Measurements from ENCODE around the gene KRTAP12-2. TPM values are rescaled to one million over a fixed set of nuclear protein-coding genes. Genes with fewer than 3 reads are reported as not detected.
A peak's percentile ranks its signal among the peaks of the same experiment; 100 is the strongest.

Gene KRTAP12-2
- total RNA-seq, 1 experiment from 2014 or later = not detected

DNA sequence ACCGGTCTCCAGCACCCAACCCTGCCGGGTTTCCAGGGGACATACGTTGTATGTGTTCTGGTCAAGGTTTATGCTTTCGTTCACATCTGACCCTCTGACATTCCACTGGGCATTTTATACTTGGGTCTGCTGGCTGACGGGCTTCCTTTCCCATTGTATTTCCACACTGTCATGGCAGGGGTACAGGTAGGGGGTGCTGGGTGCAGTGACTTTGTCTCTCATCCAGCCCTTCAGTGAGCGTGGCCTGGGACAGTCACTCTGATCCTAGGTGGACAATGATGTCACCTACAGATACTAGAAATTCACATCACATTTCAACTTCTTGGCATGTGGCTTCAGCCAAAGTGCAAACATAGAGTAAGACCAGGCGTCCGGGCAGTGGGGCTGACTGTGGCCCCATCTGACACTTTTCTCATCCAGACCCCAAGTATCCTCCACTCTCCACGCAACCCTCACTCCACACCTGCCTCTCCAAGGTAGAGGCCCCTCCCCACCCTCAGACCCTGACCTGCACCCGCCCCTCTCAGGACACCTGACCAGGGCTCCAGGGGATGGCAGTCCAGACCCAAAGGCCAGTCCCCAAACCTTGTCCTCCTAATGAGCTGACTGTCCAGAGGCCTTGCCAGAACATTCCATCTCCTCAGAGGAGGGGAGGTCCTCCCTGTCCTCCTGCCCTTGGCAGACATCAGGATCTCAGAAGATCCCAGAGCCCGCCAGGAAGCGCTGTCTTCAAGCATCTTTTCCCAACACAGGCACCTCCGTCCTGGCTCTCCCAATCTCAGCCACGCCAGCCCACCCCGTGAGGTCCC, 30.3 kb downstream of the KRTAP12-2 start:
- POLR2A ChIA-PET = no interaction called here
- DNase-seq (ENCODE audit: low spot score) (no peak), ATAC-seq (no peak)
- Mint-ChIP-seq H3K36me3 (peaks cover 27% of the 10 kb centered on the region), H3K4me1 (peaks cover 6% of the 10 kb centered on the region), H3K27ac (no peak overlapping the region; the same call in 1 of the 2 replicates), H3K9me3 (peaks cover 43% of the 10 kb centered on the region), H3K4me3 (no peak overlapping the region), H3K27me3 (ENCODE audit: low read depth) (peaks cover 9% of the 10 kb centered on the region; the same call in 1 of the 2 replicates)
- CTCF ChIA-PET = no interaction called here
- TF ChIP-seq, protein P1, sequence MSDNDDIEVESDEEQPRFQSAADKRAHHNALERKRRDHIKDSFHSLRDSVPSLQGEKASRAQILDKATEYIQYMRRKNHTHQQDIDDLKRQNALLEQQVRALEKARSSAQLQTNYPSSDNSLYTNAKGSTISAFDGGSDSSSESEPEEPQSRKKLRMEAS (CRISPR knock-in tag; IDR thresholded peaks at IDR 0.05) = no peak
- TF ChIP-seq ETV6 (CRISPR knock-in tag; IDR thresholded peaks at IDR 0.05) (no peak), ZNF671 (CRISPR knock-in tag; IDR thresholded peaks at IDR 0.05) (no peak), SOX15 (CRISPR knock-in tag; IDR thresholded peaks at IDR 0.05) (no peak), RELA (CRISPR knock-in tag; IDR thresholded peaks at IDR 0.05; ENCODE audit: borderline replicate concordance) (no peak), CREM (CRISPR knock-in tag; IDR thresholded peaks at IDR 0.05) (no peak), ARID4B (CRISPR knock-in tag; IDR thresholded peaks at IDR 0.05; ENCODE audit: borderline replicate concordance) (no peak), HMGA2 (CRISPR knock-in tag; IDR thresholded peaks at IDR 0.05) (no peak), ZNF317 (CRISPR knock-in tag; IDR thresholded peaks at IDR 0.05; ENCODE audit: borderline replicate concordance, low read depth) (no peak), FOXP1 (CRISPR knock-in tag; IDR thresholded peaks at IDR 0.05; ENCODE audit: borderline replicate concordance) (no peak), ZNF263 (CRISPR knock-in tag; IDR thresholded peaks at IDR 0.05; ENCODE audit: low read depth) (no peak), TP53 (CRISPR knock-in tag; IDR thresholded peaks at IDR 0.05) (no peak), MYBL2 (CRISPR knock-in tag; IDR thresholded peaks at IDR 0.05) (no peak)
- TF ChIP-seq, protein P2, sequence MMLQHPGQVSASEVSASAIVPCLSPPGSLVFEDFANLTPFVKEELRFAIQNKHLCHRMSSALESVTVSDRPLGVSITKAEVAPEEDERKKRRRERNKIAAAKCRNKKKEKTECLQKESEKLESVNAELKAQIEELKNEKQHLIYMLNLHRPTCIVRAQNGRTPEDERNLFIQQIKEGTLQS (CRISPR knock-in tag; conservative IDR thresholded peaks at IDR 0.05) = no peak
- TF ChIP-seq, protein P3, sequence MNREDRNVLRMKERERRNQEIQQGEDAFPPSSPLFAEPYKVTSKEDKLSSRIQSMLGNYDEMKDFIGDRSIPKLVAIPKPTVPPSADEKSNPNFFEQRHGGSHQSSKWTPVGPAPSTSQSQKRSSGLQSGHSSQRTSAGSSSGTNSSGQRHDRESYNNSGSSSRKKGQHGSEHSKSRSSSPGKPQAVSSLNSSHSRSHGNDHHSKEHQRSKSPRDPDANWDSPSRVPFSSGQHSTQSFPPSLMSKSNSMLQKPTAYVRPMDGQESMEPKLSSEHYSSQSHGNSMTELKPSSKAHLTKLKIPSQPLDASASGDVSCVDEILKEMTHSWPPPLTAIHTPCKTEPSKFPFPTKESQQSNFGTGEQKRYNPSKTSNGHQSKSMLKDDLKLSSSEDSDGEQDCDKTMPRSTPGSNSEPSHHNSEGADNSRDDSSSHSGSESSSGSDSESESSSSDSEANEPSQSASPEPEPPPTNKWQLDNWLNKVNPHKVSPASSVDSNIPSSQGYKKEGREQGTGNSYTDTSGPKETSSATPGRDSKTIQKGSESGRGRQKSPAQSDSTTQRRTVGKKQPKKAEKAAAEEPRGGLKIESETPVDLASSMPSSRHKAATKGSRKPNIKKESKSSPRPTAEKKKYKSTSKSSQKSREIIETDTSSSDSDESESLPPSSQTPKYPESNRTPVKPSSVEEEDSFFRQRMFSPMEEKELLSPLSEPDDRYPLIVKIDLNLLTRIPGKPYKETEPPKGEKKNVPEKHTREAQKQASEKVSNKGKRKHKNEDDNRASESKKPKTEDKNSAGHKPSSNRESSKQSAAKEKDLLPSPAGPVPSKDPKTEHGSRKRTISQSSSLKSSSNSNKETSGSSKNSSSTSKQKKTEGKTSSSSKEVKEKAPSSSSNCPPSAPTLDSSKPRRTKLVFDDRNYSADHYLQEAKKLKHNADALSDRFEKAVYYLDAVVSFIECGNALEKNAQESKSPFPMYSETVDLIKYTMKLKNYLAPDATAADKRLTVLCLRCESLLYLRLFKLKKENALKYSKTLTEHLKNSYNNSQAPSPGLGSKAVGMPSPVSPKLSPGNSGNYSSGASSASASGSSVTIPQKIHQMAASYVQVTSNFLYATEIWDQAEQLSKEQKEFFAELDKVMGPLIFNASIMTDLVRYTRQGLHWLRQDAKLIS (CRISPR knock-in tag; IDR thresholded peaks at IDR 0.05; ENCODE audit: borderline replicate concordance) = no peak

GRCh38 chr21:44632067-44632466, 34.7 kb downstream of the KRTAP12-2 start:
- DNase-seq (ENCODE audit: low spot score) (no peak), ATAC-seq (no peak)
- no peak overlapping the region for H3K4me3 Mint-ChIP-seq
- peaks cover 22% of the 10 kb centered on the region for H3K36me3 Mint-ChIP-seq
- ChIA-PET POLR2A (no interaction called here), CTCF (no interaction called here)
- H3K4me1 Mint-ChIP-seq = peaks cover 5% of the 10 kb centered on the region; the same call in 1 of the 2 replicates
- H3K27ac Mint-ChIP-seq = no peak overlapping the region
- TF ChIP-seq ZNF317 (CRISPR knock-in tag; IDR thresholded peaks at IDR 0.05; ENCODE audit: borderline replicate concordance, low read depth) (peak; percentile 87; the same call in 1 of the 2 replicates), ELF4 (CRISPR knock-in tag; IDR thresholded peaks at IDR 0.05; ENCODE audit: low read depth) (no peak)
- TF ChIP-seq, protein P4, sequence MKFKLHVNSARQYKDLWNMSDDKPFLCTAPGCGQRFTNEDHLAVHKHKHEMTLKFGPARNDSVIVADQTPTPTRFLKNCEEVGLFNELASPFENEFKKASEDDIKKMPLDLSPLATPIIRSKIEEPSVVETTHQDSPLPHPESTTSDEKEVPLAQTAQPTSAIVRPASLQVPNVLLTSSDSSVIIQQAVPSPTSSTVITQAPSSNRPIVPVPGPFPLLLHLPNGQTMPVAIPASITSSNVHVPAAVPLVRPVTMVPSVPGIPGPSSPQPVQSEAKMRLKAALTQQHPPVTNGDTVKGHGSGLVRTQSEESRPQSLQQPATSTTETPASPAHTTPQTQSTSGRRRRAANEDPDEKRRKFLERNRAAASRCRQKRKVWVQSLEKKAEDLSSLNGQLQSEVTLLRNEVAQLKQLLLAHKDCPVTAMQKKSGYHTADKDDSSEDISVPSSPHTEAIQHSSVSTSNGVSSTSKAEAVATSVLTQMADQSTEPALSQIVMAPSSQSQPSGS (CRISPR knock-in tag; IDR thresholded peaks at IDR 0.05; ENCODE audit: borderline replicate concordance, low read depth) = no peak
- H3K9me3 Mint-ChIP-seq = peaks cover 38% of the 10 kb centered on the region
- H3K27me3 Mint-ChIP-seq (ENCODE audit: low read depth) = peaks cover 5% of the 10 kb centered on the region; the same call in 1 of the 2 replicates
